GM23338 (cell line): ENCODE measurements around the gene RARG. TPM values are rescaled to one million over a fixed set of nuclear protein-coding genes. Genes with fewer than 3 reads are reported as not detected.
A peak's percentile ranks its signal among the peaks of the same experiment; 100 is the strongest.

Source experiments
- ATAC-seq: fragments of 200-7000 bp; cut with Tn5 transposase; 3 replicates; pipeline ENCODE4 v1.9.1; 2020
- DNase-seq: peaks from one replicate; pipeline ENCODE4 v3.0.0-alpha.2; 2015; ENCODE audit warnings: low spot score
- H2AFZ ChIP-seq: fragments of 200-600 bp; sonication (generic); 2 replicates; pipeline ENCODE4 v1.8.0; 2016; ENCODE audit warnings: antibody characterized with exemption, mild to moderate bottlenecking, moderate library complexity
- H3F3A ChIP-seq: fragments of 200-600 bp; sonication (generic); replicated peaks from 2 replicates; pipeline ENCODE4 v1.8.0; 2017; ENCODE audit warnings: antibody characterized with exemption, mixed run types, low read depth
- H3K27ac ChIP-seq: fragments of 200-600 bp; sonication (generic); 2 replicates; pipeline ENCODE4 v1.6.1; 2016; ENCODE audit warnings: low read depth
- H3K27me3 ChIP-seq: fragments of 200-600 bp; sonication (generic); 2 replicates; pipeline ENCODE4 v1.8.0; 2016; ENCODE audit warnings: mild to moderate bottlenecking, mixed run types, moderate library complexity; ENCODE audit not compliant: insufficient read depth
- H3K36me3 ChIP-seq: fragments of 200-600 bp; sonication (generic); 2 replicates; pipeline ENCODE4 v1.8.0; 2016; ENCODE audit warnings: mild to moderate bottlenecking; ENCODE audit not compliant: insufficient read depth
- H3K4me1 ChIP-seq: fragments of 200-600 bp; sonication (generic); 2 replicates; pipeline ENCODE4 v1.8.0; 2016; ENCODE audit warnings: mild to moderate bottlenecking, moderate library complexity; ENCODE audit not compliant: insufficient read depth
- H3K4me2 ChIP-seq: fragments of 200-600 bp; sonication (generic); 2 replicates; pipeline ENCODE4 v1.7.1; 2017; ENCODE audit warnings: mixed run types
- H3K4me3 ChIP-seq: fragments of 200-600 bp; sonication (generic); 2 replicates; pipeline ENCODE4 v1.6.1; 2016; ENCODE audit warnings: mixed run types
- H3K79me2 ChIP-seq: fragments of 200-600 bp; sonication (generic); replicated peaks from 2 replicates; pipeline ENCODE4 v1.8.0; 2017; ENCODE audit warnings: mild to moderate bottlenecking; ENCODE audit not compliant: insufficient read depth
- H3K9me2 ChIP-seq: fragments of 200-600 bp; sonication (generic); 2 replicates; pipeline ENCODE4 v1.8.0; 2017; ENCODE audit not compliant: insufficient read depth
- H4K20me1 ChIP-seq: fragments of 200-600 bp; sonication (generic); replicated peaks from 2 replicates; pipeline ENCODE4 v1.8.0; 2017; ENCODE audit warnings: mild to moderate bottlenecking; ENCODE audit not compliant: insufficient read depth
- H3K27ac Mint-ChIP-seq: 2 replicates; pipeline ENCODE4 v1.8.0; 2020; ENCODE audit warnings: inconsistent platforms, mild to moderate bottlenecking, moderate library complexity, mixed read lengths
- H3K27me3 Mint-ChIP-seq: 3 replicates; pipeline ENCODE4 v1.8.0; 2022; ENCODE audit warnings: low read depth, mild to moderate bottlenecking, moderate library complexity, mixed read lengths, inconsistent platforms; ENCODE audit not compliant: insufficient read depth, poor library complexity
- H3K36me3 Mint-ChIP-seq: 3 replicates; pipeline ENCODE4 v1.8.0; 2021; ENCODE audit warnings: low read depth, mild to moderate bottlenecking, inconsistent platforms, moderate library complexity, mixed read lengths
- H3K4me1 Mint-ChIP-seq: 3 replicates; pipeline ENCODE4 v1.8.0; 2020; ENCODE audit warnings: mild to moderate bottlenecking, inconsistent platforms, mixed read lengths
- H3K4me3 Mint-ChIP-seq: 3 replicates; pipeline ENCODE4 v1.8.0; 2021; ENCODE audit warnings: moderate library complexity, mild to moderate bottlenecking, inconsistent platforms, mixed read lengths
- H3K9me3 Mint-ChIP-seq: 3 replicates; pipeline ENCODE4 v1.8.0; 2020; ENCODE audit warnings: moderate library complexity, mild to moderate bottlenecking, inconsistent platforms, mixed read lengths
- CTCF ChIP-seq, 2 experiments: fragments of 200-600 bp in 1 of 2; sonication (generic) in 1 of 2; conservative IDR thresholded peaks; 2 replicates each; pipeline versions ENCODE4 v1.5.1 to v1.6.1; 2016 to 2017; ENCODE audit warnings: antibody characterized with exemption in 2 of 2, low read depth in 2 of 2, mild to moderate bottlenecking in 2 of 2, moderate library complexity in 1 of 2
- POLR2AphosphoS5 ChIP-seq: IDR thresholded peaks from 2 replicates; pipeline ENCODE4 v1.6.1; 2016; ENCODE audit warnings: antibody characterized with exemption, low read depth
- polyA plus RNA-seq: library from polyadenylated mRNA; unstranded; fragments of >200 nt; fragmentation: Nextera tagmentation; extraction: Ambion mirVana; gene quantifications from 2 replicates; pipeline ENCODE4 v1.2.1, GENCODE V29; 2016
- total RNA-seq: library from RNA; depleted of rRNA; stranded (reverse); fragments of >200 nt; shearing (Covaris generic); gene quantifications from 2 replicates; pipeline ENCODE4 v1.2.3, GENCODE V29; 2014
- TF ChIP-seq, protein P1 (sequence below): fragments of 250-450 bp; sonication (Bioruptor Pico); IDR thresholded peaks from 2 replicates; pipeline ENCODE4 v1.5.0; 2020; ENCODE audit warnings: mild to moderate bottlenecking, moderate library complexity

The RARG gene
- total and polyA plus RNA-seq, 2 experiments from 2014 or later, result 18.5 to 50.2 TPM

- peak; percentile 34 for ATAC-seq
- no peak overlapping the region for H3K27ac ChIP-seq
- peaks cover 20% of the 10 kb centered on the region for H3K36me3 ChIP-seq
- no peak overlapping the region for H3K27ac Mint-ChIP-seq
- H3K4me3 Mint-ChIP-seq, result no peak overlapping the region; the same call in 2 of the 3 replicates
- H3K4me3 ChIP-seq, result no peak overlapping the region
- peaks cover 30% of the 10 kb centered on the region for H3F3A ChIP-seq
- no peak overlapping the region for H2AFZ ChIP-seq
- DNase-seq, result peak; percentile 69
- peaks cover 53% of the 10 kb centered on the region for H3K4me1 Mint-ChIP-seq
- H4K20me1 ChIP-seq, result peaks cover 13% of the 10 kb centered on the region
- H3K4me1 ChIP-seq, result peaks cover 34% of the 10 kb centered on the region
- peaks cover 14% of the 10 kb centered on the region for H3K79me2 ChIP-seq
- no peaks in the 10 kb centered on the region for H3K9me2 ChIP-seq
- H3K9me3 Mint-ChIP-seq, result no peaks in the 10 kb centered on the region
- peaks cover 26% of the 10 kb centered on the region for H3K27me3 Mint-ChIP-seq
- no peak overlapping the region for H3K4me2 ChIP-seq
- H3K27me3 ChIP-seq, result no peaks in the 10 kb centered on the region
- TF ChIP-seq POLR2AphosphoS5 (no peak), CTCF (conservative IDR thresholded peaks at IDR 0.05; ENCODE audit: low read depth in 2 of 2) (peak; percentile 65 to 80)
- H3K36me3 Mint-ChIP-seq, result peaks cover 65% of the 10 kb centered on the region
Measured at GRCh38 chr12:53211476-53212381, 20.3 kb downstream of the RARG start.

DNA sequence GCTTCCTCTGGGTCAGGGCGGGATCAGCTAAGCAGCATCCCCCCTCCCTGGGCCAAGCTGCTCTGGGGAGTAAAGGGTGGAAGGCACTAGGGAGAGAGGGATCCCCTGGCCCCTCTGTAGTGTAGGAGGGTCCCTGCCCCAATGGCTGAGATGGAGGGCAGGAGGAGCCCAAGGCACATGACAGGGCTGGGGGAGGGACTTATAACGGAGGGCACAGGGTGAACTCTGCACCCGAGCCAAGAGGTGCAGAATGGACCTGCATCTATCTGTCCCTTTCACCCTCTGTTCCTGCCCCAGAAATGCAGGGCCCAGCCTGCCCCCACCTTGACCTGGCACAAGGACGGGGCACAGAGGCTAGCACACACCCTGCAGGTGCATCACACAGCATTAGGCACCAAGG lies 21.2 kb downstream of the RARG start:
- H3K4me1 ChIP-seq, result peaks cover 26% of the 10 kb centered on the region
- H3K27ac ChIP-seq, result no peak overlapping the region
- no peaks in the 10 kb centered on the region for H3K9me3 Mint-ChIP-seq
- DNase-seq, result no peak
- H3F3A ChIP-seq, result peaks cover 28% of the 10 kb centered on the region
- no peak overlapping the region for H2AFZ ChIP-seq
- H3K27me3 Mint-ChIP-seq, result peaks cover 24% of the 10 kb centered on the region
- H3K4me3 ChIP-seq, result no peak overlapping the region
- H3K4me2 ChIP-seq, result no peak overlapping the region
- H3K4me3 Mint-ChIP-seq, result no peak overlapping the region
- H3K36me3 Mint-ChIP-seq, result peaks cover 61% of the 10 kb centered on the region
- no peaks in the 10 kb centered on the region for H3K9me2 ChIP-seq
- TF ChIP-seq, protein P1, sequence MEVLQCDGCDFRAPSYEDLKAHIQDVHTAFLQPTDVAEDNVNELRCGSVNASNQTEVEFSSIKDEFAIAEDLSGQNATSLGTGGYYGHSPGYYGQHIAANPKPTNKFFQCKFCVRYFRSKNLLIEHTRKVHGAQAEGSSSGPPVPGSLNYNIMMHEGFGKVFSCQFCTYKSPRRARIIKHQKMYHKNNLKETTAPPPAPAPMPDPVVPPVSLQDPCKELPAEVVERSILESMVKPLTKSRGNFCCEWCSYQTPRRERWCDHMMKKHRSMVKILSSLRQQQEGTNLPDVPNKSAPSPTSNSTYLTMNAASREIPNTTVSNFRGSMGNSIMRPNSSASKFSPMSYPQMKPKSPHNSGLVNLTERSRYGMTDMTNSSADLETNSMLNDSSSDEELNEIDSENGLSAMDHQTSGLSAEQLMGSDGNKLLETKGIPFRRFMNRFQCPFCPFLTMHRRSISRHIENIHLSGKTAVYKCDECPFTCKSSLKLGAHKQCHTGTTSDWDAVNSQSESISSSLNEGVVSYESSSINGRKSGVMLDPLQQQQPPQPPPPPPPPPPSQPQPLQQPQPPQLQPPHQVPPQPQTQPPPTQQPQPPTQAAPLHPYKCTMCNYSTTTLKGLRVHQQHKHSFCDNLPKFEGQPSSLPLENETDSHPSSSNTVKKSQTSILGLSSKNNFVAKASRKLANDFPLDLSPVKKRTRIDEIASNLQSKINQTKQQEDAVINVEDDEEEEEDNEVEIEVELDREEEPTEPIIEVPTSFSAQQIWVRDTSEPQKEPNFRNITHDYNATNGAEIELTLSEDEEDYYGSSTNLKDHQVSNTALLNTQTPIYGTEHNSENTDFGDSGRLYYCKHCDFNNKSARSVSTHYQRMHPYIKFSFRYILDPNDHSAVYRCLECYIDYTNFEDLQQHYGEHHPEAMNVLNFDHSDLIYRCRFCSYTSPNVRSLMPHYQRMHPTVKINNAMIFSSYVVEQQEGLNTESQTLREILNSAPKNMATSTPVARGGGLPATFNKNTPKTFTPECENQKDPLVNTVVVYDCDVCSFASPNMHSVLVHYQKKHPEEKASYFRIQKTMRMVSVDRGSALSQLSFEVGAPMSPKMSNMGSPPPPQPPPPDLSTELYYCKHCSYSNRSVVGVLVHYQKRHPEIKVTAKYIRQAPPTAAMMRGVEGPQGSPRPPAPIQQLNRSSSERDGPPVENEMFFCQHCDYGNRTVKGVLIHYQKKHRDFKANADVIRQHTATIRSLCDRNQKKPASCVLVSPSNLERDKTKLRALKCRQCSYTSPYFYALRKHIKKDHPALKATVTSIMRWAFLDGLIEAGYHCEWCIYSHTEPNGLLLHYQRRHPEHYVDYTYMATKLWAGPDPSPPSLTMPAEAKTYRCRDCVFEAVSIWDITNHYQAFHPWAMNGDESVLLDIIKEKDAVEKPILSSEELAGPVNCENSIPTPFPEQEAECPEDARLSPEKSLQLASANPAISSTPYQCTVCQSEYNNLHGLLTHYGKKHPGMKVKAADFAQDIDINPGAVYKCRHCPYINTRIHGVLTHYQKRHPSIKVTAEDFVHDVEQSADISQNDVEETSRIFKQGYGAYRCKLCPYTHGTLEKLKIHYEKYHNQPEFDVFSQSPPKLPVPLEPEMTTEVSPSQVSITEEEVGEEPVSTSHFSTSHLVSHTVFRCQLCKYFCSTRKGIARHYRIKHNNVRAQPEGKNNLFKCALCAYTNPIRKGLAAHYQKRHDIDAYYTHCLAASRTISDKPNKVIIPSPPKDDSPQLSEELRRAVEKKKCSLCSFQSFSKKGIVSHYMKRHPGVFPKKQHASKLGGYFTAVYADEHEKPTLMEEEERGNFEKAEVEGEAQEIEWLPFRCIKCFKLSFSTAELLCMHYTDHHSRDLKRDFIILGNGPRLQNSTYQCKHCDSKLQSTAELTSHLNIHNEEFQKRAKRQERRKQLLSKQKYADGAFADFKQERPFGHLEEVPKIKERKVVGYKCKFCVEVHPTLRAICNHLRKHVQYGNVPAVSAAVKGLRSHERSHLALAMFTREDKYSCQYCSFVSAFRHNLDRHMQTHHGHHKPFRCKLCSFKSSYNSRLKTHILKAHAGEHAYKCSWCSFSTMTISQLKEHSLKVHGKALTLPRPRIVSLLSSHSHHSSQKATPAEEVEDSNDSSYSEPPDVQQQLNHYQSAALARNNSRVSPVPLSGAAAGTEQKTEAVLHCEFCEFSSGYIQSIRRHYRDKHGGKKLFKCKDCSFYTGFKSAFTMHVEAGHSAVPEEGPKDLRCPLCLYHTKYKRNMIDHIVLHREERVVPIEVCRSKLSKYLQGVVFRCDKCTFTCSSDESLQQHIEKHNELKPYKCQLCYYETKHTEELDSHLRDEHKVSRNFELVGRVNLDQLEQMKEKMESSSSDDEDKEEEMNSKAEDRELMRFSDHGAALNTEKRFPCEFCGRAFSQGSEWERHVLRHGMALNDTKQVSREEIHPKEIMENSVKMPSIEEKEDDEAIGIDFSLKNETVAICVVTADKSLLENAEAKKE (CRISPR knock-in tag), result no peak
- H3K79me2 ChIP-seq, result peaks cover 5% of the 10 kb centered on the region
- peaks cover 20% of the 10 kb centered on the region for H3K36me3 ChIP-seq
- H3K4me1 Mint-ChIP-seq, result peaks cover 47% of the 10 kb centered on the region
- no peak for ATAC-seq
- peaks cover 13% of the 10 kb centered on the region for H4K20me1 ChIP-seq
- H3K27me3 ChIP-seq, result 0 out of 2 replicates have a peak, but pooled peaks cover 3% of the 10 kb centered on the region
- no peak overlapping the region for H3K27ac Mint-ChIP-seq
